ENCODE data around the gene APOA5.

The APOA5 gene

DNA sequence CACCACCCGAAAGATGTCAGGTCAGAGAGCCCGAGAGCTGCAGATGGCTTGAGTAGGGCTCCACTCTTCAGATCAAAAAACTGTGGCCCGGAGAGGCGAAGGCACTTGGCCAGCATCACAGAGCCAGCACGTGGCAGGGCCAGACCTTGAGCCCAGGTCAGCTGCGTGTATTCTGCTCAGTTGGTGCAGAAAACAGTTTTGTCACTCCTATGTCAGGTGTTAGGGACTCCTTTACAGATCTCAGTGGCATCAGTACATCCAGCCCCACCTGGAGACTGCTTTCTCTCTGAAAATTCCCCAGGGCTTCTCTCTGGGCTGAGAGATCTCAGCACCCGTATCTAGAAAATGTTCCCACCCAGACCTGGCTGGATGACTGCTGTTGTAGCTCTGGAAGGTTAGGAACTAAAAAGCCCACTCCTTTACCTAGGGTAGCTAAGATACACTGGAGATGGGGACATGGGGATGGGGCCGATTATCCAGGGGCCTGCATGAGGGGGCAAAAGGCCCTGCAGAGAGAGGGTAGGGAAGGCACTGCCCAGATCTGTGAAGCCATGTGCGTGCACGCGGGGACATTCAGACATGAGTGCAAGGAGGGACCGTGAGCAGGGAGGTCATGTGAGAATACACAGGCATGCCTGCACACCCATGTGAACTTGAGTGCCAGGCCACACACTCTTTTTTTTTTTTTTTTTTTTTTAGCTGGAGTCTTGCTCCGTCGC, 42.3 kb upstream of the APOA5 start:
- TF ChIP-seq SIN3A (IDR thresholded peaks at IDR 0.05; ENCODE audit: borderline replicate concordance, insufficient read depth, low read length) = no peak
- TF ChIP-seq FOXP2 (optimal IDR thresholded peaks at IDR 0.05; ENCODE audit: borderline replicate concordance, extremely low read depth, extremely low read length, insufficient read depth) = no peak
- TF ChIP-seq TAF1 (IDR thresholded peaks at IDR 0.05; ENCODE audit: borderline replicate concordance, insufficient read depth, low read length) = no peak
- TF ChIP-seq POLR2AphosphoS5 (IDR thresholded peaks at IDR 0.05; ENCODE audit: low read depth, low read length) = no peak
- TF ChIP-seq, protein P1, sequence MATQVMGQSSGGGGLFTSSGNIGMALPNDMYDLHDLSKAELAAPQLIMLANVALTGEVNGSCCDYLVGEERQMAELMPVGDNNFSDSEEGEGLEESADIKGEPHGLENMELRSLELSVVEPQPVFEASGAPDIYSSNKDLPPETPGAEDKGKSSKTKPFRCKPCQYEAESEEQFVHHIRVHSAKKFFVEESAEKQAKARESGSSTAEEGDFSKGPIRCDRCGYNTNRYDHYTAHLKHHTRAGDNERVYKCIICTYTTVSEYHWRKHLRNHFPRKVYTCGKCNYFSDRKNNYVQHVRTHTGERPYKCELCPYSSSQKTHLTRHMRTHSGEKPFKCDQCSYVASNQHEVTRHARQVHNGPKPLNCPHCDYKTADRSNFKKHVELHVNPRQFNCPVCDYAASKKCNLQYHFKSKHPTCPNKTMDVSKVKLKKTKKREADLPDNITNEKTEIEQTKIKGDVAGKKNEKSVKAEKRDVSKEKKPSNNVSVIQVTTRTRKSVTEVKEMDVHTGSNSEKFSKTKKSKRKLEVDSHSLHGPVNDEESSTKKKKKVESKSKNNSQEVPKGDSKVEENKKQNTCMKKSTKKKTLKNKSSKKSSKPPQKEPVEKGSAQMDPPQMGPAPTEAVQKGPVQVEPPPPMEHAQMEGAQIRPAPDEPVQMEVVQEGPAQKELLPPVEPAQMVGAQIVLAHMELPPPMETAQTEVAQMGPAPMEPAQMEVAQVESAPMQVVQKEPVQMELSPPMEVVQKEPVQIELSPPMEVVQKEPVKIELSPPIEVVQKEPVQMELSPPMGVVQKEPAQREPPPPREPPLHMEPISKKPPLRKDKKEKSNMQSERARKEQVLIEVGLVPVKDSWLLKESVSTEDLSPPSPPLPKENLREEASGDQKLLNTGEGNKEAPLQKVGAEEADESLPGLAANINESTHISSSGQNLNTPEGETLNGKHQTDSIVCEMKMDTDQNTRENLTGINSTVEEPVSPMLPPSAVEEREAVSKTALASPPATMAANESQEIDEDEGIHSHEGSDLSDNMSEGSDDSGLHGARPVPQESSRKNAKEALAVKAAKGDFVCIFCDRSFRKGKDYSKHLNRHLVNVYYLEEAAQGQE (IDR thresholded peaks at IDR 0.05; ENCODE audit: insufficient read depth in 1 of 2, low read depth in 2 of 2, low read length in 2 of 2) = no peak

DNA sequence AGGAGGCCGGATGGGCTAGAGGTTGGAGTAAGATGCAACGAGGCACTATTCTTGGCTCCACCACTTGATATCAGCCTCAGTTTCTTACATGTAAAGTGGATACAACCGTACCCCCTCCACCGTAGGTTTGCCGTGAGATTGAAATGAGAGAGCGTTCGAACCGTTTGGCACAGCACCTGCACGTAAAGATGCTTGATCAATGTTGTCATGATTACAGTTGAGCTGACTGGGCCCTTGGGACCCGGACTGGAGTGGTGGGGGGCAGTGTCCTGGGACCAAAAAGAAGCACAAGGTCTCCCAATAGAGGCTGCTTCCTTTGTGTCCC, 41.8 kb upstream of the APOA5 start:
- no peak for TF ChIP-seq TAF1 (IDR thresholded peaks at IDR 0.05; ENCODE audit: borderline replicate concordance, insufficient read depth, low read length)
- TF ChIP-seq SIN3A (IDR thresholded peaks at IDR 0.05; ENCODE audit: borderline replicate concordance, insufficient read depth, low read length) = no peak
- TF ChIP-seq FOXP2 (optimal IDR thresholded peaks at IDR 0.05; ENCODE audit: borderline replicate concordance, extremely low read depth, extremely low read length, insufficient read depth) = no peak
- TF ChIP-seq POLR2AphosphoS5 (IDR thresholded peaks at IDR 0.05; ENCODE audit: low read depth, low read length) = no peak
- TF ChIP-seq, protein P1 (IDR thresholded peaks at IDR 0.05; ENCODE audit: insufficient read depth in 1 of 2, low read depth in 2 of 2, low read length in 2 of 2) = no peak

DNA sequence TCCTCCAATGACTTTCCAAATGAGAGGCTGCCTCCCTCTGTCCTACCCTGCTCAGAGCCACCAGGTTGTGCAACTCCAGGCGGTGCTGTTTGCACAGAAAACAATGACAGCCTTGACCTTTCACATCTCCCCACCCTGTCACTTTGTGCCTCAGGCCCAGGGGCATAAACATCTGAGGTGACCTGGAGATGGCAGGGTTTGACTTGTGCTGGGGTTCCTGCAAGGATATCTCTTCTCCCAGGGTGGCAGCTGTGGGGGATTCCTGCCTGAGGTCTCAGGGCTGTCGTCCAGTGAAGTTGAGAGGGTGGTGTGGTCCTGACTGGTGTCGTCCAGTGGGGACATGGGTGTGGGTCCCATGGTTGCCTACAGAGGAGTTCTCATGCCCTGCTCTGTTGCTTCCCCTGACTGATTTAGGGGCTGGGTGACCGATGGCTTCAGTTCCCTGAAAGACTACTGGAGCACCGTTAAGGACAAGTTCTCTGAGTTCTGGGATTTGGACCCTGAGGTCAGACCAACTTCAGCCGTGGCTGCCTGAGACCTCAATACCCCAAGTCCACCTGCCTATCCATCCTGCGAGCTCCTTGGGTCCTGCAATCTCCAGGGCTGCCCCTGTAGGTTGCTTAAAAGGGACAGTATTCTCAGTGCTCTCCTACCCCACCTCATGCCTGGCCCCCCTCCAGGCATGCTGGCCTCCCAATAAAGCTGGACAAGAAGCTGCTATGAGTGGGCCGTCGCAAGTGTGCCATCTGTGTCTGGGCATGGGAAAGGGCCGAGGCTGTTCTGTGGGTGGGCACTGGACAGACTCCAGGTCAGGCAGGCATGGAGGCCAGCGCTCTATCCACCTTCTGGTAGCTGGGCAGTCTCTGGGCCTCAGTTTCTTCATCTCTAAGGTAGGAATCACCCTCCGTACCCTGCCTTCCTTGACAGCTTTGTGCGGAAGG, 40.9 kb upstream of the APOA5 start:
- TF ChIP-seq POLR2AphosphoS5 (IDR thresholded peaks at IDR 0.05; ENCODE audit: low read depth, low read length) (no peak), TAF1 (IDR thresholded peaks at IDR 0.05; ENCODE audit: borderline replicate concordance, insufficient read depth, low read length) (no peak), FOXP2 (optimal IDR thresholded peaks at IDR 0.05; ENCODE audit: borderline replicate concordance, extremely low read depth, extremely low read length, insufficient read depth) (no peak), SIN3A (IDR thresholded peaks at IDR 0.05; ENCODE audit: borderline replicate concordance, insufficient read depth, low read length) (no peak)
- TF ChIP-seq, protein P1 (IDR thresholded peaks at IDR 0.05; ENCODE audit: insufficient read depth in 1 of 2, low read depth in 2 of 2, low read length in 2 of 2) = no peak

DNA sequence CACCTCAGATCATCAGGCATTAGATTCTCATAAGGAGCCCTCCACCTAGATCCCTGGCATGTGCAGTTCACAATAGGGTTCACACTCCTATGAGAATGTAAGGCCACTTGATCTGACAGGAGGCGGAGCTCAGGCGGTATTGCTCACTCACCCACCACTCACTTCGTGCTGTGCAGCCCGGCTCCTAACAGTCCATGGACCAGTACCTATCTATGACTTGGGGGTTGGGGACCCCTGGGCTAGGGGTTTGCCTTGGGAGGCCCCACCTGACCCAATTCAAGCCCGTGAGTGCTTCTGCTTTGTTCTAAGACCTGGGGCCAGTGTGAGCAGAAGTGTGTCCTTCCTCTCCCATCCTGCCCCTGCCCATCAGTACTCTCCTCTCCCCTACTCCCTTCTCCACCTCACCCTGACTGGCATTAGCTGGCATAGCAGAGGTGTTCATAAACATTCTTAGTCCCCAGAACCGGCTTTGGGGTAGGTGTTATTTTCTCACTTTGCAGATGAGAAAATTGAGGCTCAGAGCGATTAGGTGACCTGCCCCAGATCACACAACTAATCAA, 40.2 kb upstream of the APOA5 start:
- no peak for TF ChIP-seq TAF1 (IDR thresholded peaks at IDR 0.05; ENCODE audit: borderline replicate concordance, insufficient read depth, low read length)
- TF ChIP-seq, protein P1 (IDR thresholded peaks at IDR 0.05; ENCODE audit: insufficient read depth in 1 of 2, low read depth in 2 of 2, low read length in 2 of 2) = no peak
- no peak for TF ChIP-seq POLR2AphosphoS5 (IDR thresholded peaks at IDR 0.05; ENCODE audit: low read depth, low read length)
- no peak for TF ChIP-seq SIN3A (IDR thresholded peaks at IDR 0.05; ENCODE audit: borderline replicate concordance, insufficient read depth, low read length)
- TF ChIP-seq FOXP2 (optimal IDR thresholded peaks at IDR 0.05; ENCODE audit: borderline replicate concordance, extremely low read depth, extremely low read length, insufficient read depth) = no peak
